ENCODE results near the gene SPRYD3. TPM values are rescaled to one million over a fixed set of nuclear protein-coding genes. Genes with fewer than 3 reads are reported as not detected.

Gene SPRYD3
- total RNA-seq, 2 donors from 2014 or later: 34.3 to 51.3 TPM

DNA sequence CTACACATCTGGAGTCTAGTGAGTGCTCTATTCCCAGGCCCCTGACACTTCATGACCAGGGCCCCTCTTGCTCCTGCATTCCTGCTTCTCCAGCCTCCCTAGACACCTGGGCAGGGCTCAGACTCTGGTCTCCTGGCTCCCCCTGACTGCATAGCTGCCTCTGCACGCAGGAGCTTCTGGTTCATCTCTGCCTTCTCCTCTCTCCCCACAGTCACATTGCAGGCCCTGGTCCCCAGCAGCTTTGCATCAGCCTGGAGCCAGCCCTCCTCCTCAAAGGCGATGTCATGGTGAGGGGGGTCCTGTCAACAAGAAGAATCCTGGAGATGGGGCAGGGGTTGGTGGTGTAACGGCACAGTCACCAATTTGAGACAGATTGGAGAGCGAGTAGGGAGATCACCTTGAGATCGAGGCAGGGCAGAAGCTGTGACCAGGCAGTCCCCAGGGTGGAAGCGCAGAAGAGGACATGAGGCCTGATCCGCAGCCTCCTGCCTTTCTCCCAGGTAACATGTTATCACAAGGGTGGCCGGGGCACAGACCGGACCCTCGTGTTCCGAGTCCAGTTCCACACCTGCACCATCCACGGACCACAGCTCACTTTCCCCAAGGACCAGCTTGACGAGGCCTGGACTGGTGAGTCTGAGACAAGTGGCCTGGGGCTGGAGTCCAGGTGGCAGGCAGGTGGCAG lies 21.2 kb downstream of the SPRYD3 start:
- DNase-seq (no peak), ATAC-seq (no peak)
- intact Hi-C loops (cut with DNase I): no loop called here

DNA sequence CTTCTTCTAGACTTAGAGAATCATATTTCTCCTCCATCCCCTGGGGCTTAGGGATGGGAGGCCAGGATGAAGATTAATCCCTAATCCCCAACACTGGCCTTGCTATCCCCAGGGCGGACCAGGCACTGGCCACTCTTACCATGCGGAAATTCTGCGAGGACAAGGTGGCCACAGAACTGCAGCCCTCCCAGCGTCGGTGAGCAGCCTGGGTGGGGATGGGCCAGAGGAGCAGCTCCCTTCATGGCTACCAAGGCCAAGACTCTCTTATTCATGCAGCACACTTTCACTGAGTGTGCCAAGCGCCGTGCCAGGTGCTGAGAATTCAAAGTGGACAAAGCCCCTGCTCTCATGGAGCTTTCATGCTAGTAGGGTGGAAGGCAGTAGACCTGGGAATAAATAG lies 22.3 kb downstream of the SPRYD3 start:
- intact Hi-C loops (cut with DNase I): no loop called here
- ATAC-seq: no peak

DNA sequence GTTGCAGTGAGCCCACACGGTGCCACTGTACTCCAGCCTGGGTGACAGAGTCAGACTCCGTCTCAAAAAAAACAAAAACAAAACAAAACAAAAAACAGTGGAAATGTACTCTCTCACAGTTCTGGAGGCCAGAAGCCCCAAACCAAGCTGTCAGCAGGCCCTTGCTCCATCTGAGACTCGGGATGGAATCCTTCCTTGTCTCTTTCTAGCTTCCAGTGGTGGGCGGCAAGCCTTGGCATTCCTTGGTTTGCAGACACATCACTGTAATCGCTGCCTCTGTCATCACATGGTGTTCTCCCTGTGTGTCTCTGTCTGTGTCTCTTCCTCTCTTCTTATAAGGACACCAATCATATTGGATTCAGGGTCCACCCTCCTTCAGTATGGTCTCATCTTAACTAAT lies 22.9 kb downstream of the SPRYD3 start:
- ATAC-seq: no peak
- intact Hi-C loops (cut with DNase I): no loop called here
- DNase-seq: no peak

More for the DNA sequence above, 22.3 kb downstream of the SPRYD3 start:
- DNase-seq: no peak

DNA sequence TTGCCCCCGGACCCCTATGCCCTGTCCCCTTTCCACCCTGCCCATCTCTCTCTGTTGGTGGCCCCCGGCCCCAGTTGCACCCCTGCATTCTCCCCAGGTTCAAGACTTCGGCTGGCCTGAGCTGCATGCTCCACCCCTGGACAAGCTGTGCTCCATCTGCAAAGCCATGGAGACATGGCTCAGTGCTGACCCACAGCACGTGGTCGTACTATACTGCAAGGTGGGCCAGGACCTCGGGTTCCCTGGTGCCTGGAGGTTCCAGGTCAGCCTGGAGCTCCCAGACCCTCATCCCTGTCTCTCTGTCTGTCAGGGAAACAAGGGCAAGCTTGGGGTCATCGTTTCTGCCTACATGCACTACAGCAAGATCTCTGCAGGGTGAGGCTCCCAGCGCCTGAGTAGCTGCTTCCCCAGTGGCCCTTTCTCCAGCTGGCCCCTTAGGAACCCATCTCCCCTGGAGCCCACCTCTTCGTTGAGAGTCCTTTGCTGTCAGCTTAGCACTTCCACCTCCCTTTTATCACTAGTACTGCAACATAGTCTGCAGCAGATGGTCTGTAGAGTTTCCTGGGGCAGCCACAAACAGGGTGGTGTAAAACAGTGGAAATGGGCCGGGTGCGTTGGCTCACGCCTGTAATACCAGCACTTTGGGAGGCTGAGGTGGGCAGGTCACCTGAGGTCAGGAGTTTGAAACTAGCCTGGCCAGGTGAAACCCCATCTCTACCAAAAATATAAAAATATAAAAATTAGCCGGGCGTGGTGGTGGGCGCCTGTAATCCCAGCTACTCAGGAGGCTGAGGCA lies 23.5 kb downstream of the SPRYD3 start:
- DNase-seq (no peak), ATAC-seq (no peak)
- intact Hi-C loops (cut with DNase I): no loop called here

GRCh38 chr12:53054112-53054878 lies 24.9 kb downstream of the SPRYD3 start:
- ATAC-seq (peak; percentile 73), DNase-seq (peak; percentile 94)
- intact Hi-C loops (cut with DNase I): no loop called here

- peak; percentile 4 to 13 for ATAC-seq
- intact Hi-C loops (cut with DNase I): no loop called here
- DNase-seq: peak; percentile 58
These were observed 25.7 kb downstream of the SPRYD3 start for GRCh38 chr12:53053218-53054111.

DNA sequence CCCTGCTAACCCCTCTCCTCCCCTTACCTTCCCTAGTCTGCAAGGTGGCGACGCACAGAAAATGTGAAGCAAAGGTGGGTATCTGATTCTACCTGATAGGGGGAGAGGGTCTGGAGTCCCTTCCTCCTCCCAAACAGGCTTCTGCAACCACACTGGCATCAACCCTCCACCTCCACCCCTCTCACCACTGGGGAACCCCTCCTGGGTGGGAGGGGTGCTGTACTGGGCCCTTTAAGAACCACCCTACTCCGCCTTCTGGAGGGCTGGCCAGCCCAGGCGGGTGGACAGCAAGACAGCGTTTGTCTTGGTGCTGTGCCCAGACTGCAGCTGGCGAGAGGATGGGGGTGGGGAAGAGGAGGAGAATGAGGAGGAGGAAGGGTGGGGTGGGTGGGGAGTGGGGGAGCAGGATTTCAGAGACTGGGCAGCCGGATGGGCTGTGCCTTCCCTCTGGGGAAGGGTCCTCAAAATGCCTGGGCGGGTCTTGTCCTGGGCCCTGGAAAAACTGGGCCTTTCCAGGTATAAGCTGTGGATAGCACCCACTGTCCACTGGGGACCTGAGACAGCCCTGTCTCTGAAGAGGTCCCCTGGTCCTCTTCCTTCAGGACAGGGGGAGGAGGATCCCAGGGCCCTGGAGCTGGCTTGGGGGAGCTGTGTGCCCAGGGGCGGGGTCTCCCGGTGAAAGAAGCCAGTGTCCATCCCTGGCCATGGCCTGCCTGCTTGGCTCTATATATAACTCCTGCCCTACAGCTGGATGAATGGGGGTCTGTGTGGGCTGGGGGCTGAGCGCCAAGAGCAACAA lies 26.6 kb downstream of the SPRYD3 start:
- peak; percentile 27 to 42 for ATAC-seq
- intact Hi-C loops (cut with DNase I): no loop called here
- DNase-seq: peak; percentile 94

DNA sequence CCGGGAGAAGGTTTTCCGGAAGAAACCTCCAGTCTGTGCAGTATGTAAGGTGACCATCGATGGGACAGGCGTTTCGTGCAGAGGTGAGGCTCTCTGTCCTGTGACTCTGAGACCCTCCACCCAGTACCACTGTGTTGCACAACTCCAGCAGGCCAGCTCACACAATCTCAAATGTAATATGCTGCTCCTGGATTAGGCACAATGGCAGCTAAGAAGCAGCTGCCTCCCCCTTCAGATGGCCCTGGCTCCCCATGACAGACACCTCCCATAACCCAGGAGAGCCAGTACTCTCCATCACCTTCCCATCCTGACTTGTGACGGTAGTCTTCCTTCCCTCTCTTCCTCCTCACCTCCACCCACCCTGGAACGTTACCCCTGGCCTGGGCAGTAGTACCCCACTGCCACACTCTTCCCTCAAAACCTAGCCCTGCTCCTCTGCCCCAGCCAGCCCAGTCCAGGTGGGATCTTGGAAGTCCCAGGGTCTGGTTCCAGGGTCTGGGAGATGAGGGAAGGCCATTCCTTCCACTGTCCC lies 27.2 kb downstream of the SPRYD3 start:
- intact Hi-C loops (cut with DNase I): no loop called here
- no peak for DNase-seq
- ATAC-seq: no peak

DNA sequence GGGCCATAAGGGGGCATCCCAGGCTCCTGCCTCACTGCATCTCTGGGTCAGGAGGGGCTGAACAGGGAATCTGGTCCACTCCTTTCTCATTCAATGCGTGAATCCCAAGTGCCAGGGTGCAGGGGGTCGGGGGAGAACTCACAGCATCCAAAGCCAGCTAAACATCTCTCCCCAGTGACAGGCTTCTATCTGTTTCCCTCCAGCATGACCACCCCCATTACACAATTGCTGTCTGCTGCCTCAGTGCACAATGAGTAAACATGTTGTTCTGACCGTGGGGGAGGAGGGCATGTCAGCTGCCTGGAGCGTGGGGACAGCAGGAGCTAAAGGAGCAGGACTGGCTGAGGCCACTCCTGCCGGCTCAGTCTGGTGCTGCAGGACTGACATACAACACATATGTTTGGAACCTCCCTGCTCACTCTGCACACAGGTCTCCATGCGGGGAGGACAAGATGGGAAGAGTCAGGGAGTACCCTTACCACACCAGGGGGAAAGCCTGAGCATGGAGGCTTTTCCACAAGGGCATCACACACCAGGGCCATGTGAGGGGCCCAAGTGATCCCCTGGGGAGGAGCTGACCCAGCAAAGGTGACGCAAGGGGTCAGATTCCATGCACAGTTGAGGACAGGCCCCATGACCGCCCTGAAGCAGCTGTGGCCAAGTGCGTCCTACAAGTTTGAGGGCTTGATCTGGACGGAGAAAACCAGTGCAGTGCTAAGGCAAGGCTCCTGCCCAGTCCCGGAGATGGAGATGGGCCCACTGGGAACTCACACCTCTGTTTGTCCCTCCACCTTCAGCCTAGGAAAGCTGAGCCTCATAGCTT lies 27.9 kb downstream of the SPRYD3 start:
- ATAC-seq (no peak), DNase-seq (peak; percentile 81)
- intact Hi-C loops (cut with DNase I): no loop called here

DNA sequence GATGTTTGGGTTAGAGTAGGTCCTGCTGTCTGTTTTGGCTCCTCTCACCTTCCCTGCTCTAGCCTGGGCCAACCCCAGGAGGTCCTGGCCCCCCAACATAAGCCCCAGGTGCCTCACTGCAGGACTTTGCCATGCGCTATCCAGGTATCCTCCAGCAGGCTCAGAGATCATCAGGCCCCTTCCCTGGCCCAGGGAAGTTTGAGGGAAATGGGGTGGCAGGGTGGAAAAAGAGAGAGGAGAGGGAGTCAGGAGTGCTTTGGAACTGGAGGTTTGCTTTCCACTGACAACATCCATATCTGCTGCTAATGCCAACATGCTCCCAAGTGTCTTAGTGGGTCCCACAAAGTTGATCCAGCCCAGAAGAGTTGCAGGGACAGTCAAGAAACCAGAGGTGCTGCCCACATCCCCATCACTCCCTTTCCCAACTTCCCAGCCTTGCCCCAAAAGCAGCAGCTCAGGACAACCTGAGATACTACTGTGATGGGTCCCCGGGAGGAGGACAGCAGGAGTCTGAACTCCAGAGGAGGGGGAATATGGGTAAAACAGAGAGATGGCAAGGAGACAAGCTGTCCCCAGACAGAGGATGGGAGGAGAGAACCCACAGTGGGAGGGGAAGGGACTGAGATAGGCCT lies 28.6 kb downstream of the SPRYD3 start:
- DNase-seq: no peak
- intact Hi-C loops (cut with DNase I): no loop called here
- ATAC-seq: no peak

GRCh38 chr12:53049571-53050318 lies 29.4 kb downstream of the SPRYD3 start, which contains the start of gene TNS2:
TNS2 (plus strand) TSS chr12:53050065; CDS start chr12:53050186, 121 bp downstream.
- DNase-seq (peak; percentile 90), ATAC-seq (peak; percentile 8 to 18)
- intact Hi-C loops (cut with DNase I): no loop called here

- peak; percentile 3 to 13 for ATAC-seq
These were observed 30.3 kb downstream of the SPRYD3 start for GRCh38 chr12:53048780-53049401.

GRCh38 chr12:53048033-53048779 lies 31.0 kb downstream of the SPRYD3 start:
- intact Hi-C loops (cut with DNase I): no loop called here
- DNase-seq (peak; percentile 74), ATAC-seq (peak; percentile 3 to 19)

More at GRCh38 chr12:53048780-53049401, 30.3 kb downstream of the SPRYD3 start:
- peak; percentile 81 for DNase-seq
- intact Hi-C loops (cut with DNase I): no loop called here

DNA sequence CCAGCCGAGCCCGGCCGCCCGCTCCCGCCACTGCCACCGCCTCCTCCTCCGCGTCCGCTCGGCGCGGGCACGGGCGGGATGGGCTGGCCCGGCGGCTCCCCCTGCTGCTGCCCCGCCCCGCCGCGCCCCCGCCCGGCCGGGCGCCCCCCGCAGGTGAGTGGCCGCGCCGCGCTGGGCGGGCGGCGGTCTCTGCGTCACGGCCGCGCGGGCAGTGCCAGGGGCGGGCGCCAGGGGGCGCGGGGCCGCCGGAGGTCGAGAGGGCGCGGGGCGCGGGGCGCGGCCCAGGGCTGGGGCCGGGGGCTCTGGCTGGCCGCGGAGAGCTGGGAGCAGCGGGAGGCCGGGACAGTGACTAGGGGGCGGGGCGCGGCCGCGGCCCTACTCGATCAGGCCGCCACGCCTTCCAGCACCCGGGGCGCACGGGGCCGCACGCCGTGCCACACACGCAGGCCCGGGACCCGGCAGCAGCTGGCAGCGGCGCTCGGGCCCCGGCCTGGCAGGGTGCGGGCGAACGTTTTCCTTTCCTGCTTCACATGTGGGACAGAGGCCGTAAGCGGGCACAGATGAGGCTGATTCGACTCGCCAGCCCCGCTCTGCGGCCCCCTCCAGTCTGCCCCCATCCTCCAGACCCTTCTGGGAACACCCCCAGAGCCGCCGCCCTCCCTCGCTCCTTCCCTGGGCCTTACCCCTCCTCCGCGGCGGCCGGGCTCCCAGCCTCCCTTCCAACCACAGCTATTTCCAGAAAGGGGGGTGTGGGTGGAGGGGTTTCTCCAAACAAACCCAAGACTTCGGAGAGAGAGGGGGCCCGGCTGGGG lies 31.8 kb downstream of the SPRYD3 start:
- peak; percentile 86 for DNase-seq
- intact Hi-C loops (cut with DNase I): no loop called here
- peak; percentile 15 to 32 for ATAC-seq

All from left cardiac atrium (tissue), 4 donors.